Lower leg skin (tissue), 3 donors: Measurements from ENCODE around the gene TMEM184A.

ENCODE experiments used
- POLR2A ChIP-seq, 2 donors: fragments of 450-650 bp; IDR thresholded peaks; one replicate each; pipeline ENCODE4 v1.6.1; 2016 to 2017; ENCODE audit warnings: antibody characterized with exemption in 2 of 2, mild to moderate bottlenecking in 1 of 2, moderate library complexity in 1 of 2
- TF ChIP-seq, protein P1 (sequence below), 3 donors: fragments of 450-650 bp; IDR thresholded peaks; one replicate each; pipeline ENCODE4 v1.5.1; 2016; ENCODE audit warnings: antibody characterized with exemption in 3 of 3, mild to moderate bottlenecking in 3 of 3, moderate library complexity in 2 of 3

DNA sequence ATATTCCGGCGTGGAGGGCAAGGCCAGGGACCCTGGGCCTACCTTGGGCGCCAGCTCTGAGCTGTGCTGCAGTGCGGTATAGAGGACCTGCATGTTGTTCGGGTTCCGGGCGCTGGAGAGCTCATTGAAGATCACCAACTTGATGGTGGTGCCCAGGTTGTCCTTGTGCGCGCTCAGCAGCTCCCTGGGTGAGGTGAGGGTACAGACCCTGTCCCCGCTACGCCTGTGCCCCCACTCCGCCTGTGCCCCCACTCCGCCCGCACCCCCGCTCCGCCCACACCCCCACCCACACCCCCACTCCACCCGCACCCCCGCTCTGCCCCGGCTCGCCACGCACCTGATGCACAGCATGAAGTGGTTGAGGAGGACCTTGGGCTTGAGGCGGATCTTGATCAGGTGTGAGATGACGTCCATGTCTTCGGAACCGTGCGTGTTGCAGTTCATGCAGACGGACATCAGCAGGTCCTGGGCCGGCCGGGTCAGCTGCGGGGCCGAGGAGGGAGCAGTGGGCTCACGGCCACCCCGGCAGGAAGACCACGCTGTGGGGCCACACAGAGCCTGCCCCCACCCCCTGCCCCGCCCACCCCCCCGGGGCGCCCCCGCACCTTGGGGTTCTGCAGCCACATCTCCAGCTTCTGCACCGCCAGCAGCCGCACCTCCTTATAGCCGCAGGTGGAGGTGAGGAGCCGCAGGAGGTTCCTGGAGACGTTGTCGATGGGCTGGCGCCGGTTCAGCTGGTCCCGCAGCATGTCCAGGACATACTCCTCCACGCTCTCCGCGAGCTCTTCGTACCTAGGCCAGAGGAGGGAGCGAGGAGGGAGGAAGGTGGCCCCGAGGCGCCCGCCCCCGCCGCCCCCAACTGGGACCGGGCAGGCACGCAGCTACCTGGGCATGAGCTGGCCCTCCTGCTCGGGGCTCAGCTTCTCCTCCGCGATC lies 57.4 kb downstream of the TMEM184A start:
- TF ChIP-seq, protein P1, sequence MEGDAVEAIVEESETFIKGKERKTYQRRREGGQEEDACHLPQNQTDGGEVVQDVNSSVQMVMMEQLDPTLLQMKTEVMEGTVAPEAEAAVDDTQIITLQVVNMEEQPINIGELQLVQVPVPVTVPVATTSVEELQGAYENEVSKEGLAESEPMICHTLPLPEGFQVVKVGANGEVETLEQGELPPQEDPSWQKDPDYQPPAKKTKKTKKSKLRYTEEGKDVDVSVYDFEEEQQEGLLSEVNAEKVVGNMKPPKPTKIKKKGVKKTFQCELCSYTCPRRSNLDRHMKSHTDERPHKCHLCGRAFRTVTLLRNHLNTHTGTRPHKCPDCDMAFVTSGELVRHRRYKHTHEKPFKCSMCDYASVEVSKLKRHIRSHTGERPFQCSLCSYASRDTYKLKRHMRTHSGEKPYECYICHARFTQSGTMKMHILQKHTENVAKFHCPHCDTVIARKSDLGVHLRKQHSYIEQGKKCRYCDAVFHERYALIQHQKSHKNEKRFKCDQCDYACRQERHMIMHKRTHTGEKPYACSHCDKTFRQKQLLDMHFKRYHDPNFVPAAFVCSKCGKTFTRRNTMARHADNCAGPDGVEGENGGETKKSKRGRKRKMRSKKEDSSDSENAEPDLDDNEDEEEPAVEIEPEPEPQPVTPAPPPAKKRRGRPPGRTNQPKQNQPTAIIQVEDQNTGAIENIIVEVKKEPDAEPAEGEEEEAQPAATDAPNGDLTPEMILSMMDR (IDR thresholded peaks at IDR 0.05), result no peak
- no peak for TF ChIP-seq POLR2A (IDR thresholded peaks at IDR 0.05)
